ENCODE data around the gene SSTR5. TPM values are rescaled to one million over a fixed set of nuclear protein-coding genes. Genes with fewer than 3 reads are reported as not detected.
"Not testable (repeated sequence)": the region's sequence is repeated elsewhere in the genome, so short reads cannot be mapped to it uniquely, and the experiment has no call there.

SSTR5 gene
- total RNA-seq, 1 donor from 2014 or later = 22.6 TPM

DNA sequence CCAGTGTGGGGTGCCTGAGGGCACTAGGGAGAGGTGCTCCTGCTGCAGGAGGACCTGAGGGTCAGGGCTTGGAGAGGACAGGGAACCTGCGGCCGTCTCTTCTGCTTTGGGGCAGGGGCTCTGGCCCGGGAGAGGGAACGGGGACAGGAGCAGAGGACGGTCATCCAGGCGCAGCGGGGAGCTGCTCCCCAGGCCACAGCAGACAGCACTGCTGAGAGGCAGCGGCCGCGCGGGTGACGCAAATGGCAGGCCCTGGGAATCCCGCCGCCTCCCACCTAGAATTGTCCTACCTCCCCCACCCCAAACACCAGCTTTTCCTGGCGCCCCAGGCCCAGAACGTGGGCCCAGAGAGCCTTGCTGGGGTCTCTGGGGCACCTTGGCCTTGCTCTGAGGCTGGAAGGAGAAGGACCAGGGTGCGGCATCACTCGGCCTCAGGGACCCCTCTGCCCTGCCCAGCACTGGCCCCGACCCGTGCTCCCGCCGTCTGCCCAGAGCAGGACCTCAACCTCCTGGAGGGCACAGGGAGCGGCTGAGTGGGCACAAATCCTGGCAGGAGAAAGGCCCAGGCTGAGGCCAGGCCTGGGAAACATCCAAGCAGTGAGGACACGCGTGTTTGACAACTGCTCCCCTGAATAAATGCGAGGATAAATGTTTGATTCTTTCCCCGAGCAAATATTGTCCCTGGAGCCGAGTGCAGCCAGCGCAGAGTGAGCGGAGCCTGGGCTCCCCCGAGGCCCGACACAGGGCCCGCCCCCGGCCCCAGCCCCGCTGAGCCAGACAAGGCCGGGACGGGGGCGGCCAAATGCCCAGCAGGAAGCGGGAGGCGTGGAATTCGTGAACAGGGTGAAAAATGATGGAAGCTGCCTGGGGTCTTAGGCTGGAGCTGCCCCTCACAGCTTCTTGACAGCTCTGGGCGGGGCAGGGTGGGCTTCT is 8.5 kb downstream of the SSTR5 start:
- TF ChIP-seq, protein P1, sequence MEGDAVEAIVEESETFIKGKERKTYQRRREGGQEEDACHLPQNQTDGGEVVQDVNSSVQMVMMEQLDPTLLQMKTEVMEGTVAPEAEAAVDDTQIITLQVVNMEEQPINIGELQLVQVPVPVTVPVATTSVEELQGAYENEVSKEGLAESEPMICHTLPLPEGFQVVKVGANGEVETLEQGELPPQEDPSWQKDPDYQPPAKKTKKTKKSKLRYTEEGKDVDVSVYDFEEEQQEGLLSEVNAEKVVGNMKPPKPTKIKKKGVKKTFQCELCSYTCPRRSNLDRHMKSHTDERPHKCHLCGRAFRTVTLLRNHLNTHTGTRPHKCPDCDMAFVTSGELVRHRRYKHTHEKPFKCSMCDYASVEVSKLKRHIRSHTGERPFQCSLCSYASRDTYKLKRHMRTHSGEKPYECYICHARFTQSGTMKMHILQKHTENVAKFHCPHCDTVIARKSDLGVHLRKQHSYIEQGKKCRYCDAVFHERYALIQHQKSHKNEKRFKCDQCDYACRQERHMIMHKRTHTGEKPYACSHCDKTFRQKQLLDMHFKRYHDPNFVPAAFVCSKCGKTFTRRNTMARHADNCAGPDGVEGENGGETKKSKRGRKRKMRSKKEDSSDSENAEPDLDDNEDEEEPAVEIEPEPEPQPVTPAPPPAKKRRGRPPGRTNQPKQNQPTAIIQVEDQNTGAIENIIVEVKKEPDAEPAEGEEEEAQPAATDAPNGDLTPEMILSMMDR (IDR thresholded peaks at IDR 0.05; ENCODE audit: borderline replicate concordance) = no peak
- Histone ChIP-seq H3K4me3 (no peak overlapping the region), H3K27me3 (ENCODE audit: low read depth) (peaks cover 93% of the 10 kb centered on the region), H3K36me3 (no peaks in the 10 kb centered on the region), H3K9me3 (replicated peaks) (peaks cover 25% of the 10 kb centered on the region), H3K4me1 (no peaks in the 10 kb centered on the region), H3K27ac (replicated peaks) (no peak overlapping the region)
- intact Hi-C loops (cut with micrococcal nuclease) = no loop called here
- no peak for DNase-seq

GRCh38 chr16:1081734-1082265 is 9.3 kb downstream of the SSTR5 start:
- TF ChIP-seq, protein P1 (IDR thresholded peaks at IDR 0.05; ENCODE audit: borderline replicate concordance) = no peak
- no peak overlapping the region for H3K27ac ChIP-seq (replicated peaks)
- H3K4me3 ChIP-seq = no peak overlapping the region
- DNase-seq = no peak
- intact Hi-C loops (cut with micrococcal nuclease) = no loop called here
- H3K9me3 ChIP-seq (replicated peaks) = peaks cover 25% of the 10 kb centered on the region
- no peaks in the 10 kb centered on the region for H3K4me1 ChIP-seq
- peaks cover 97% of the 10 kb centered on the region for H3K27me3 ChIP-seq (ENCODE audit: low read depth)
- H3K36me3 ChIP-seq = no peaks in the 10 kb centered on the region

- peaks cover 97% of the 10 kb centered on the region for H3K27me3 ChIP-seq (ENCODE audit: low read depth)
- TF ChIP-seq, protein P1 (IDR thresholded peaks at IDR 0.05; ENCODE audit: borderline replicate concordance) = no peak
These were observed 9.9 kb downstream of the SSTR5 start for GRCh38 chr16:1082266-1082951.

GRCh38 chr16:1082952-1083675 is 10.6 kb downstream of the SSTR5 start:
- DNase-seq = no peak
- TF ChIP-seq, protein P1 (IDR thresholded peaks at IDR 0.05; ENCODE audit: borderline replicate concordance) = no peak
- Histone ChIP-seq H3K4me1 (no peaks in the 10 kb centered on the region), H3K36me3 (no peaks in the 10 kb centered on the region), H3K27me3 (ENCODE audit: low read depth) (peaks cover 97% of the 10 kb centered on the region), H3K4me3 (no peak overlapping the region), H3K27ac (replicated peaks) (no peak overlapping the region), H3K9me3 (replicated peaks) (peaks cover 25% of the 10 kb centered on the region)
- intact Hi-C loops (cut with micrococcal nuclease) = no loop called here

More at GRCh38 chr16:1082266-1082951, 9.9 kb downstream of the SSTR5 start:
- peaks cover 25% of the 10 kb centered on the region for H3K9me3 ChIP-seq (replicated peaks)
- H3K27ac ChIP-seq (replicated peaks) = no peak overlapping the region
- no peak overlapping the region for H3K4me3 ChIP-seq
- no peaks in the 10 kb centered on the region for H3K36me3 ChIP-seq
- DNase-seq = no peak
- H3K4me1 ChIP-seq = no peaks in the 10 kb centered on the region
- intact Hi-C loops (cut with micrococcal nuclease) = no loop called here

DNA sequence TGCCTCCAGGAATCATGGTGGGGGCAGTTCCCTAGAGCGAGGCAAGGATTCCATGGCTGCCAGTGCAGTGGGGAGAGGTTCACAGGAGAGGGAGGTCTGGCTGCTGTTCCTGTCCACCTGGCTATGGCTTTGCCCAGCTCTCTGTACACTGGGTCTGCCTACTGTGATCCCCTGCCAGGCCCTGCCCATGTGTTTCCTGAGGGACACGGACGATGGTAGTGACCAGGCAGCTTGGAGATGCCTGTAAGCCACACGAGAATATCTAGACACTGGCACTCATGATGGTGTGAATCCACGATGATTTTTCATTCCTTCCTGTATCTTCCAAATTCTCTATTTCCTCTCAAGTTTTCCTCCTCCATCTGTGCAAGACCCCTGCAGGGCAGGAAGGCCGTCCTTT is 12.4 kb downstream of the SSTR5 start:
- Histone ChIP-seq H3K4me1 (peaks cover 16% of the 10 kb centered on the region), H3K27me3 (ENCODE audit: low read depth) (peaks cover 97% of the 10 kb centered on the region), H3K4me3 (no peak overlapping the region), H3K9me3 (replicated peaks) (peaks cover 25% of the 10 kb centered on the region), H3K36me3 (no peaks in the 10 kb centered on the region), H3K27ac (replicated peaks) (no peak overlapping the region)
- TF ChIP-seq, protein P1 (IDR thresholded peaks at IDR 0.05; ENCODE audit: borderline replicate concordance) = no peak
- DNase-seq = no peak
- intact Hi-C loops (cut with micrococcal nuclease) = no loop called here

GRCh38 chr16:1086443-1086842 is 13.9 kb downstream of the SSTR5 start:
- H3K4me3 ChIP-seq; intact Hi-C loops (cut with micrococcal nuclease); H3K27ac ChIP-seq (replicated peaks); DNase-seq; H3K36me3 ChIP-seq: not testable (repeated sequence)
- H3K4me1 ChIP-seq = peaks cover 31% of the 10 kb centered on the region
- peaks cover 25% of the 10 kb centered on the region for H3K9me3 ChIP-seq (replicated peaks)
- H3K27me3 ChIP-seq (ENCODE audit: low read depth) = peaks cover 95% of the 10 kb centered on the region

Measured in left ventricle myocardium inferior (tissue), 1 donor.